HG03135 (cell line): ENCODE data around the gene RAI1.
"Not testable (repeated sequence)": the region's sequence is repeated elsewhere in the genome, so short reads cannot be mapped to it uniquely, and the experiment has no call there.

Source experiments
- ATAC-seq: cut with Tn5 transposase; IDR thresholded peaks from one replicate; pipeline ENCODE4 v1.9.1; 2021; ENCODE audit warnings: mild to moderate bottlenecking, moderate library complexity; ENCODE audit not compliant: unreplicated experiment

Gene RAI1

GRCh38 chr17:17681187-17681743 is at the start of gene RAI1:
Gene RAI1, plus strand, starts transcription at chr17:17681458. Its CDS starts 111,491 bp downstream, at chr17:17792949.
- ATAC-seq: peak; percentile 41

GRCh38 chr17:17632690-17633089 is 48.6 kb upstream of the RAI1 start:
- not testable (repeated sequence) for ATAC-seq

- no peak for ATAC-seq
Measured at GRCh38 chr17:17633310-17633709, 47.9 kb upstream of the RAI1 start.

- ATAC-seq: no peak
Measured at GRCh38 chr17:17635126-17635525, 46.1 kb upstream of the RAI1 start.

- ATAC-seq: not testable (repeated sequence)
Measured at GRCh38 chr17:17635537-17636271, 45.6 kb upstream of the RAI1 start.

GRCh38 chr17:17636272-17636885 is 44.9 kb upstream of the RAI1 start:
- no peak for ATAC-seq

GRCh38 chr17:17638467-17638866 is 42.8 kb upstream of the RAI1 start:
- ATAC-seq: no peak

GRCh38 chr17:17639661-17640270 is 41.5 kb upstream of the RAI1 start:
- not testable (repeated sequence) for ATAC-seq

- ATAC-seq: no peak
Measured at GRCh38 chr17:17641621-17642409, 39.4 kb upstream of the RAI1 start.

GRCh38 chr17:17645148-17645547 is 36.1 kb upstream of the RAI1 start:
- not testable (repeated sequence) for ATAC-seq

- ATAC-seq: no peak
Measured at GRCh38 chr17:17645961-17646360, 35.3 kb upstream of the RAI1 start.

- ATAC-seq: no peak
Measured at GRCh38 chr17:17647524-17648178, 33.6 kb upstream of the RAI1 start.

- no peak for ATAC-seq
Measured at GRCh38 chr17:17648762-17649161, 32.5 kb upstream of the RAI1 start.

GRCh38 chr17:17650959-17651358 is 30.3 kb upstream of the RAI1 start:
- no peak for ATAC-seq

- ATAC-seq: no peak
Measured at GRCh38 chr17:17653343-17653742, 27.9 kb upstream of the RAI1 start.

GRCh38 chr17:17659340-17659739 is 21.9 kb upstream of the RAI1 start:
- ATAC-seq: no peak

- no peak for ATAC-seq
Measured at GRCh38 chr17:17661134-17661533, 20.1 kb upstream of the RAI1 start.

- ATAC-seq: no peak
Measured at GRCh38 chr17:17661834-17662385, 19.3 kb upstream of the RAI1 start.

GRCh38 chr17:17663160-17664063 is 17.8 kb upstream of the RAI1 start:
- ATAC-seq: peak; percentile 88
